Smooth muscle cell (in vitro differentiated cells): ENCODE results near the gene BIVM. TPM values are rescaled to one million over a fixed set of nuclear protein-coding genes. Genes with fewer than 3 reads are reported as not detected.

Experiments
- DNase-seq: peaks from one replicate; lab custom pipeline; 2025; ENCODE audit not compliant: unreplicated experiment; lab: John Stamatoyannopoulos, UW
- H2AFZ ChIP-seq: fragments of 200-600 bp; sonication (generic); 2 replicates; pipeline ENCODE4 v1.6.0; 2016; ENCODE audit warnings: antibody characterized with exemption, low read depth, mild to moderate bottlenecking
- H3F3A ChIP-seq: fragments of 200-600 bp; sonication (generic); 2 replicates; pipeline ENCODE4 v1.6.0; 2017; ENCODE audit warnings: antibody characterized with exemption, low read depth
- H3K27ac ChIP-seq: fragments of 200-600 bp; sonication (generic); 2 replicates; pipeline ENCODE4 v1.5.1; 2016; ENCODE audit warnings: low read depth, mild to moderate bottlenecking
- H3K27me3 ChIP-seq: fragments of 200-600 bp; sonication (generic); 2 replicates; pipeline ENCODE4 v1.6.1; 2016; ENCODE audit warnings: low read depth, mild to moderate bottlenecking
- H3K36me3 ChIP-seq: fragments of 200-600 bp; sonication (generic); 2 replicates; pipeline ENCODE4 v1.5.1; 2016; ENCODE audit warnings: low read depth
- H3K4me1 ChIP-seq: fragments of 200-600 bp; sonication (generic); 2 replicates; pipeline ENCODE4 v1.5.1; 2016; ENCODE audit warnings: low read depth
- H3K4me2 ChIP-seq: fragments of 200-600 bp; sonication (generic); 2 replicates; pipeline ENCODE4 v1.6.0; 2016; ENCODE audit warnings: mild to moderate bottlenecking
- H3K4me3 ChIP-seq: fragments of 200-600 bp; sonication (generic); 2 replicates; pipeline ENCODE4 v1.5.1; 2016; ENCODE audit warnings: mild to moderate bottlenecking
- H3K79me2 ChIP-seq: fragments of 200-600 bp; sonication (generic); 2 replicates; pipeline ENCODE4 v1.6.0; 2016; ENCODE audit warnings: low read depth, mild to moderate bottlenecking
- H3K9ac ChIP-seq: fragments of 200-600 bp; sonication (generic); 2 replicates; pipeline ENCODE4 v1.6.0; 2016; ENCODE audit warnings: low read depth
- H3K9me3 ChIP-seq: fragments of 200-600 bp; sonication (generic); replicated peaks from 2 replicates; pipeline ENCODE4 v1.5.1; 2016; ENCODE audit warnings: low read depth
- H4K20me1 ChIP-seq: fragments of 200-600 bp; sonication (generic); 2 replicates; pipeline ENCODE4 v1.6.0; 2016; ENCODE audit warnings: low read depth
- WGBS: methylation state at CpG from one replicate; pipeline ENCODE4 v1.1.7; 2016; ENCODE audit warnings: low lambda C conversion rate; 5-methylcytosine and 5-hydroxymethylcytosine counted together
- polyA plus RNA-seq: library from polyadenylated mRNA; unstranded; fragments of >200 nt; fragmentation: Nextera tagmentation; extraction: Ambion mirVana; gene quantifications from 2 replicates; pipeline ENCODE4 v1.2.1, GENCODE V29; 2016
- total RNA-seq: library from RNA; depleted of rRNA; stranded (reverse); fragments of >200 nt; gene quantifications from 2 replicates; pipeline ENCODE4 v1.2.3, GENCODE V29; 2014
- TF ChIP-seq, protein P1 (sequence below): fragments of 200-600 bp; sonication (generic); IDR thresholded peaks from 2 replicates; pipeline ENCODE4 v1.5.1; 2017; ENCODE audit warnings: borderline replicate concordance, mild to moderate bottlenecking, antibody characterized with exemption; ENCODE audit not compliant: insufficient read depth, poor library complexity, severe bottlenecking

Gene BIVM
- total and polyA plus RNA-seq, 2 experiments from 2014 or later: 7.7 to 9.1 TPM

DNA sequence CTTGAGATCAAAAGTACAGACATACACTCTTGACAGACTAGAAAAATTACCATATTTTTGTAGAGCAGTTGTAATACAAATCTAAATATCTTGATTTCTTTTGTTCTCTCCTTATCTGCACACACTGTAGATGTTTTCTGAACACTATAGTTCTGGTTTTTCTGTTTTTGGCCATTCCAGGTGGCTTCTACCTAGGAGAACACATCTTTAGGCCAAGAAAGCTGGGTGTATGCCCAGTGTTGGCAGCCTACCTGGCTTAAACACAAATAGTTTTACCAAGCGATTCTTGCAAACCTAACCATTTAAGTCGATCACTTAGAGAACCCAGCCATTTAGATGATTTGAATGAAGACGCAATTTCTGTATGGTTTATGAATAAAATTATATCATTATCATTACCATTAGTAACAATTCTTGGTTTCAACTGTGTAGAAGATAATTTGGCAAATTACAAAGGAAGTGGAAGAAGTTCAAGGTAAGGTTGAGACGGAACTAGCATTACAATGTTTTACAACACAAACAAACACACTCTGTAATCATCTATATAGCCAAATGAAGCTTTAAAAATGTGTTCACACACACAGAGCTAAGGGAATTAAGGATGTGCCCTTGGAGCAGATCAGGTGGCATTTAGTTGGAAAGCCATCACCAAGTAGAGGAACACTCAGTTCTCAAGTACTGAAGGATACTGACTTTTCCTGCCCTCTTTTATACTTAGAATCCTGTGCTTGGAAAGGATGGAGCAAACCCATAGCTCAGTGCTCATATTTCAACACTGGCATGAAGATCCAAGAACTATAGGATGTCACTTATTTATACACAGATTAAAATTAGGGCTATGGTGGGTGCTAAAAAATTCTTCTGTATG, 83.1 kb downstream of the BIVM start:
- H3K36me3 ChIP-seq: no peaks in the 10 kb centered on the region
- DNase-seq: no peak
- H4K20me1 ChIP-seq: no peaks in the 10 kb centered on the region
- no peaks in the 10 kb centered on the region for H3K27me3 ChIP-seq
- H3F3A ChIP-seq: no peaks in the 10 kb centered on the region
- H3K27ac ChIP-seq: no peak overlapping the region
- 97% methylated on average over 4 of the region's 4 CpGs for WGBS
- H3K79me2 ChIP-seq: no peaks in the 10 kb centered on the region
- H3K9ac ChIP-seq: no peak overlapping the region
- H2AFZ ChIP-seq: no peak overlapping the region
- no peak overlapping the region for H3K4me2 ChIP-seq
- TF ChIP-seq, protein P1, sequence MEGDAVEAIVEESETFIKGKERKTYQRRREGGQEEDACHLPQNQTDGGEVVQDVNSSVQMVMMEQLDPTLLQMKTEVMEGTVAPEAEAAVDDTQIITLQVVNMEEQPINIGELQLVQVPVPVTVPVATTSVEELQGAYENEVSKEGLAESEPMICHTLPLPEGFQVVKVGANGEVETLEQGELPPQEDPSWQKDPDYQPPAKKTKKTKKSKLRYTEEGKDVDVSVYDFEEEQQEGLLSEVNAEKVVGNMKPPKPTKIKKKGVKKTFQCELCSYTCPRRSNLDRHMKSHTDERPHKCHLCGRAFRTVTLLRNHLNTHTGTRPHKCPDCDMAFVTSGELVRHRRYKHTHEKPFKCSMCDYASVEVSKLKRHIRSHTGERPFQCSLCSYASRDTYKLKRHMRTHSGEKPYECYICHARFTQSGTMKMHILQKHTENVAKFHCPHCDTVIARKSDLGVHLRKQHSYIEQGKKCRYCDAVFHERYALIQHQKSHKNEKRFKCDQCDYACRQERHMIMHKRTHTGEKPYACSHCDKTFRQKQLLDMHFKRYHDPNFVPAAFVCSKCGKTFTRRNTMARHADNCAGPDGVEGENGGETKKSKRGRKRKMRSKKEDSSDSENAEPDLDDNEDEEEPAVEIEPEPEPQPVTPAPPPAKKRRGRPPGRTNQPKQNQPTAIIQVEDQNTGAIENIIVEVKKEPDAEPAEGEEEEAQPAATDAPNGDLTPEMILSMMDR: no peak
- no peak overlapping the region for H3K4me3 ChIP-seq
- no peaks in the 10 kb centered on the region for H3K4me1 ChIP-seq
- H3K9me3 ChIP-seq: no peaks in the 10 kb centered on the region

Other genes with a start within 250 kb of the BIVM start
- 38.7 and 51.6 TPM in 2 replicates for gene TPP2, start 202.1 kb upstream of the BIVM start, total RNA-seq
- gene TPP2, start 202.1 kb upstream of the BIVM start, polyA plus RNA-seq: 13.0 and 14.2 TPM in 2 replicates
- gene METTL21C, start 104.1 kb upstream of the BIVM start, total RNA-seq: not detected in 2 replicates
- not detected in 2 replicates for gene METTL21C, start 104.1 kb upstream of the BIVM start, polyA plus RNA-seq
- gene TEX30, start 25.3 kb upstream of the BIVM start, total RNA-seq: 14.0 and 15.3 TPM in 2 replicates
- gene TEX30, start 25.3 kb upstream of the BIVM start, polyA plus RNA-seq: 17.2 and 17.4 TPM in 2 replicates
- 34.5 and 49.3 TPM in 2 replicates for gene POGLUT2, start 143 bp upstream of the BIVM start, total RNA-seq
- 27.9 and 41.7 TPM in 2 replicates for gene POGLUT2, start 143 bp upstream of the BIVM start, polyA plus RNA-seq
- gene ERCC5, start 46.9 kb downstream of the BIVM start, total RNA-seq: 65.2 and 67.6 TPM in 2 replicates
- 29.9 and 30.1 TPM in 2 replicates for gene ERCC5, start 46.9 kb downstream of the BIVM start, polyA plus RNA-seq